ENCODE results near the gene SAFB. TPM values are rescaled to one million over a fixed set of nuclear protein-coding genes. Genes with fewer than 3 reads are reported as not detected.

SAFB gene
- polyA plus RNA-seq, 1 donor from 2014 or later: 89.8 TPM

- H3K36me3 ChIP-seq (ENCODE audit: insufficient read depth, low read length): peaks cover 5% of the 10 kb centered on the region
- no peak overlapping the region for H3K27ac ChIP-seq (ENCODE audit: low read length)
Measured at GRCh38 chr19:5644037-5644436, 21.2 kb downstream of the SAFB start.

GRCh38 chr19:5645409-5645808 lies 22.5 kb downstream of the SAFB start:
- no peak overlapping the region for H3K9ac ChIP-seq (ENCODE audit: low read length)
- H3F3A ChIP-seq (ENCODE audit: insufficient read depth, low read length, poor library complexity, severe bottlenecking): no peaks in the 10 kb centered on the region
- peaks cover 13% of the 10 kb centered on the region for H4K20me1 ChIP-seq (ENCODE audit: insufficient read depth)
- H3K4me2 ChIP-seq (ENCODE audit: low read length): no peak overlapping the region
- no peak overlapping the region for H3K4me3 ChIP-seq (ENCODE audit: low read length)
- no peak overlapping the region for H3K27ac ChIP-seq (ENCODE audit: low read length)
- peaks cover 59% of the 10 kb centered on the region for H3K79me2 ChIP-seq (replicated peaks; ENCODE audit: insufficient read depth, low read length)
- H3K9me2 ChIP-seq (ENCODE audit: insufficient read depth, low read length): no peaks in the 10 kb centered on the region
- H2AFZ ChIP-seq (ENCODE audit: low read depth, low read length): no peak overlapping the region
- H3K27me3 ChIP-seq (ENCODE audit: insufficient read depth, low read depth, low read length): no peaks in the 10 kb centered on the region
- TF ChIP-seq POLR2AphosphoS5 (IDR thresholded peaks at IDR 0.05) (no peak), EZH2 (IDR thresholded peaks at IDR 0.05; ENCODE audit: borderline replicate concordance, insufficient read depth, low read length, poor library complexity, severe bottlenecking) (no peak), REST (IDR thresholded peaks at IDR 0.05; ENCODE audit: borderline replicate concordance) (no peak), MXI1 (conservative IDR thresholded peaks at IDR 0.05; ENCODE audit: poor library complexity, severe bottlenecking) (no peak), SMC3 (conservative IDR thresholded peaks at IDR 0.05; ENCODE audit: poor library complexity) (no peak), CTCF (IDR thresholded peaks at IDR 0.05; ENCODE audit: poor library complexity, severe bottlenecking) (no peak)
- peaks cover 5% of the 10 kb centered on the region for H3K36me3 ChIP-seq (ENCODE audit: insufficient read depth, low read length)
- H3K9me3 ChIP-seq (ENCODE audit: low read length): no peaks in the 10 kb centered on the region

More at GRCh38 chr19:5644037-5644436, 21.2 kb downstream of the SAFB start:
- no peaks in the 10 kb centered on the region for H3F3A ChIP-seq (ENCODE audit: insufficient read depth, low read length, poor library complexity, severe bottlenecking)
- no peak overlapping the region for H3K9ac ChIP-seq (ENCODE audit: low read length)
- H3K79me2 ChIP-seq (replicated peaks; ENCODE audit: insufficient read depth, low read length): peaks cover 67% of the 10 kb centered on the region
- H3K27me3 ChIP-seq (ENCODE audit: insufficient read depth, low read depth, low read length): no peaks in the 10 kb centered on the region
- TF ChIP-seq EZH2 (IDR thresholded peaks at IDR 0.05; ENCODE audit: borderline replicate concordance, insufficient read depth, low read length, poor library complexity, severe bottlenecking) (no peak), MXI1 (conservative IDR thresholded peaks at IDR 0.05; ENCODE audit: poor library complexity, severe bottlenecking) (no peak), EP300 (conservative IDR thresholded peaks at IDR 0.05; ENCODE audit: poor library complexity, severe bottlenecking) (no peak), REST (IDR thresholded peaks at IDR 0.05; ENCODE audit: borderline replicate concordance) (no peak), RAD21 (conservative IDR thresholded peaks at IDR 0.05) (no peak)
- H3K9me2 ChIP-seq (ENCODE audit: insufficient read depth, low read length): no peaks in the 10 kb centered on the region
- no peak overlapping the region for H3K4me2 ChIP-seq (ENCODE audit: low read length)
- H3K4me3 ChIP-seq (ENCODE audit: low read length): no peak overlapping the region
- H2AFZ ChIP-seq (ENCODE audit: low read depth, low read length): no peak overlapping the region
- peaks cover 13% of the 10 kb centered on the region for H4K20me1 ChIP-seq (ENCODE audit: insufficient read depth)
- H3K9me3 ChIP-seq (ENCODE audit: low read length): no peaks in the 10 kb centered on the region
